ENCODE measurements around the gene POLR3H.

GRCh38 chr22:41528938-41529561 lies 15.2 kb downstream of the POLR3H start:
- TF ChIP-seq CTCF (optimal IDR thresholded peaks at IDR 0.05 in 1 of 3, IDR thresholded peaks at IDR 0.05 in 1 of 3, conservative IDR thresholded peaks at IDR 0.05 in 1 of 3; ENCODE audit: extremely low read depth in 1 of 3, insufficient read depth in 2 of 3, low read length in 3 of 3) (no peak), EZH2 (IDR thresholded peaks at IDR 0.05; ENCODE audit: low read length) (no peak)
